ENCODE measurements around the gene PALB2.

PALB2 gene

DNA sequence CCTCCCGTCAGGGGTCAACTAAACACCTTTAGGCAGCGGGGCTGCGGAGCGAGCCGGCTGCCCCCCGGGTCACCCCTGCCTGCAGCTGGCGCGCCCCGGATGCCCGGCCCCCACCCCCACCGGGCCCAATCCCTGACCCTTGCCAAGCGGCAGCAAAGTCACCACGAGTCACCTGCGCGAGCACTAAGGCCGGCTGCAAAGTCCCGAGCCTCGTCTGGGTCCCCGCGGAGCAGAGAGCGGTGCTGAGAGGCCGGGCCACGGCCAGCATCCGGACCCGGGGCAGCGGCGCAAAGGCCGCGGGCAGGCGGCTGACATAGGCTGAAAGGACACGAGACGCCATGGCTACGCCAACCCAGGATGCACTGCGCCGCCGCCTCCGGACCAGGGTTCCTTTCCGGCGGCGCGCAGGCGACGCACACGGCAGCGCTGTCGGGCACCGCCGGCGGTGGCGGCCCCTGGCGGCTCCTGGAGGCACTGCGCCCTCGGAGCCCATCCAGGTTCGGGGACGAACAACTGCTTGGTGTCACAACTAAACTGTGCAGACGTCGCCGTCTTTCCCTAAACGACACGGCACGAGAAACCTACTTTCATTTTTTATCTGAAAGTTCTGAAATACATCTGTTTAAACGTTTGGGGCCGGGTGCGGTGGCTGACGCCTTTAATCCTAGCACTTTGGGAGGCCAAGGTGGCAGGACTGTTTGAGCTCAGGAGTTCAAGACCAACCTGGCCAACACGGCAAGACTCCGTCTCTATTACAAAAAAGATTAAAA, 45.0 kb downstream of the PALB2 start, which contains the start of gene NDUFAB1:
TSS of gene NDUFAB1 (minus strand) at position 366 of the 770 bp plus-strand sequence. CDS start at position 340, 26 bp downstream.
- Histone ChIP-seq H4K20me1 (ENCODE audit: insufficient read depth, low read length) (peaks cover 16% of the 10 kb centered on the region), H3K9me3 (ENCODE audit: insufficient read depth, low read length) (no peaks in the 10 kb centered on the region), H3K79me2 (ENCODE audit: low read length) (peaks cover 49% of the 10 kb centered on the region), H3K36me3 (replicated peaks; ENCODE audit: low read depth, low read length) (peaks cover 17% of the 10 kb centered on the region), H3K4me1 (ENCODE audit: low read length) (peaks cover 18% of the 10 kb centered on the region), H3K4me3 (ENCODE audit: low read length) (peak within 1 kb of the TSS; percentile 94), H3K4me2 (ENCODE audit: low read length) (peak within 1 kb of the TSS; percentile 83), H3K27ac (ENCODE audit: low read length) (peak within 1 kb of the TSS; percentile 44), H3K27me3 (ENCODE audit: low read depth, low read length) (no peaks in the 10 kb centered on the region), H3K9ac (ENCODE audit: low read length) (peak within 1 kb of the TSS; percentile 87), H2AFZ (ENCODE audit: low read depth, low read length) (peak within 1 kb of the TSS; percentile 94)
- TF ChIP-seq, protein P1, sequence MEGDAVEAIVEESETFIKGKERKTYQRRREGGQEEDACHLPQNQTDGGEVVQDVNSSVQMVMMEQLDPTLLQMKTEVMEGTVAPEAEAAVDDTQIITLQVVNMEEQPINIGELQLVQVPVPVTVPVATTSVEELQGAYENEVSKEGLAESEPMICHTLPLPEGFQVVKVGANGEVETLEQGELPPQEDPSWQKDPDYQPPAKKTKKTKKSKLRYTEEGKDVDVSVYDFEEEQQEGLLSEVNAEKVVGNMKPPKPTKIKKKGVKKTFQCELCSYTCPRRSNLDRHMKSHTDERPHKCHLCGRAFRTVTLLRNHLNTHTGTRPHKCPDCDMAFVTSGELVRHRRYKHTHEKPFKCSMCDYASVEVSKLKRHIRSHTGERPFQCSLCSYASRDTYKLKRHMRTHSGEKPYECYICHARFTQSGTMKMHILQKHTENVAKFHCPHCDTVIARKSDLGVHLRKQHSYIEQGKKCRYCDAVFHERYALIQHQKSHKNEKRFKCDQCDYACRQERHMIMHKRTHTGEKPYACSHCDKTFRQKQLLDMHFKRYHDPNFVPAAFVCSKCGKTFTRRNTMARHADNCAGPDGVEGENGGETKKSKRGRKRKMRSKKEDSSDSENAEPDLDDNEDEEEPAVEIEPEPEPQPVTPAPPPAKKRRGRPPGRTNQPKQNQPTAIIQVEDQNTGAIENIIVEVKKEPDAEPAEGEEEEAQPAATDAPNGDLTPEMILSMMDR (IDR thresholded peaks at IDR 0.05; ENCODE audit: low read depth, low read length), result peak; percentile 79
- TF ChIP-seq EZH2phosphoT487 (IDR thresholded peaks at IDR 0.05; ENCODE audit: low read depth), result no peak

DNA sequence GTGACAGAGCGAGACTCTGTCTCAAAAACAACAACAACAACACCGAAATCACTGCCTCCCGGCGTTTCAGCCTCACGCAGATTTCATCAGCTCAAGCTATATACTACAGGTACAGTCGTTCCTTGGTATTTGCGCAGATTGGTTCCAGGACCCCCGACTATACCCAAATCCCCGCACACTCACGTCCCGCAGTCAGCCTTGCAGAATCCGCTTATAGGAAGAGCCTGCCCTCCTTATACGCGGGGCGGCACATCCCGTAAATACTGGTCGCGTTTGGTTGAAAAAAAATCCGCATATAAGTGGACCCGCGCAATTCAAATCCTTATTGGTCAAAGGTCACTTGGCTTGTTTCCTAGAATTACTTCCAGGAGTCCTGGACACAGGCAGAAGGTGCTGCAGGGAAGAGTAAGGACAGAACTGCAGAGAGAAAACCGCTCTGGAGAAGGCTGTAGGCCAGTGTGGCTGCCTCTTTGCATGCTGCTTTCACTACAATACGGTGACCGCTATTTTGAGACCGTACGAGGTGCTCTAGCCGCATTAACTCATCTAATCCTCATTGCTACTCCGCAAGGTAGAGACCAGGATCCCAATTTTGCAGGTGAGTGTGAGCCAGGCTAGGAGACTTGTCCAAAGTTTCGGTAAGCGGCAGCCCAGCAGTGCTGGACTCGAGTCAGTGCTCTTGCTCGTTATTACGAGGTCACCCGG, 45.7 kb downstream of the PALB2 start:
- Histone ChIP-seq H3K9ac (ENCODE audit: low read length) (peak overlapping the region; percentile 87), H3K36me3 (replicated peaks; ENCODE audit: low read depth, low read length) (peaks cover 22% of the 10 kb centered on the region), H4K20me1 (ENCODE audit: insufficient read depth, low read length) (peaks cover 17% of the 10 kb centered on the region), H3K9me3 (ENCODE audit: insufficient read depth, low read length) (no peaks in the 10 kb centered on the region), H3K4me3 (ENCODE audit: low read length) (peak overlapping the region; percentile 94), H3K79me2 (ENCODE audit: low read length) (peaks cover 56% of the 10 kb centered on the region), H3K27me3 (ENCODE audit: low read depth, low read length) (no peaks in the 10 kb centered on the region), H3K4me2 (ENCODE audit: low read length) (peak overlapping the region; percentile 83), H2AFZ (ENCODE audit: low read depth, low read length) (no peak overlapping the region), H3K4me1 (ENCODE audit: low read length) (peaks cover 18% of the 10 kb centered on the region), H3K27ac (ENCODE audit: low read length) (peak overlapping the region; percentile 44)
- TF ChIP-seq, protein P1 (IDR thresholded peaks at IDR 0.05; ENCODE audit: low read depth, low read length), result no peak
- no peak for TF ChIP-seq EZH2phosphoT487 (IDR thresholded peaks at IDR 0.05; ENCODE audit: low read depth)

GRCh38 chr16:23594186-23594585, 46.9 kb downstream of the PALB2 start:
- H3K27ac ChIP-seq (ENCODE audit: low read length), result no peak overlapping the region
- H3K4me3 ChIP-seq (ENCODE audit: low read length), result no peak overlapping the region
- H3K9me3 ChIP-seq (ENCODE audit: insufficient read depth, low read length), result no peaks in the 10 kb centered on the region
- H2AFZ ChIP-seq (ENCODE audit: low read depth, low read length), result no peak overlapping the region
- peaks cover 27% of the 10 kb centered on the region for H3K36me3 ChIP-seq (replicated peaks; ENCODE audit: low read depth, low read length)
- no peaks in the 10 kb centered on the region for H3K27me3 ChIP-seq (ENCODE audit: low read depth, low read length)
- H4K20me1 ChIP-seq (ENCODE audit: insufficient read depth, low read length), result peaks cover 17% of the 10 kb centered on the region
- TF ChIP-seq, protein P1 (IDR thresholded peaks at IDR 0.05; ENCODE audit: low read depth, low read length), result no peak
- TF ChIP-seq EZH2phosphoT487 (IDR thresholded peaks at IDR 0.05; ENCODE audit: low read depth), result no peak
- peaks cover 18% of the 10 kb centered on the region for H3K4me1 ChIP-seq (ENCODE audit: low read length)
- no peak overlapping the region for H3K4me2 ChIP-seq (ENCODE audit: low read length)
- no peak overlapping the region for H3K9ac ChIP-seq (ENCODE audit: low read length)
- peaks cover 67% of the 10 kb centered on the region for H3K79me2 ChIP-seq (ENCODE audit: low read length)

GRCh38 chr16:23590181-23590580, 50.9 kb downstream of the PALB2 start:
- Histone ChIP-seq H3K27me3 (ENCODE audit: low read depth, low read length) (no peaks in the 10 kb centered on the region), H2AFZ (ENCODE audit: low read depth, low read length) (no peak overlapping the region), H3K36me3 (replicated peaks; ENCODE audit: low read depth, low read length) (peaks cover 40% of the 10 kb centered on the region), H3K27ac (ENCODE audit: low read length) (no peak overlapping the region), H3K9ac (ENCODE audit: low read length) (no peak overlapping the region), H3K79me2 (ENCODE audit: low read length) (peaks cover 83% of the 10 kb centered on the region), H3K4me1 (ENCODE audit: low read length) (peaks cover 7% of the 10 kb centered on the region), H3K9me3 (ENCODE audit: insufficient read depth, low read length) (no peaks in the 10 kb centered on the region), H3K4me3 (ENCODE audit: low read length) (no peak overlapping the region), H4K20me1 (ENCODE audit: insufficient read depth, low read length) (peaks cover 22% of the 10 kb centered on the region), H3K4me2 (ENCODE audit: low read length) (no peak overlapping the region)
- TF ChIP-seq EZH2phosphoT487 (IDR thresholded peaks at IDR 0.05; ENCODE audit: low read depth), result no peak
- TF ChIP-seq, protein P1 (IDR thresholded peaks at IDR 0.05; ENCODE audit: low read depth, low read length), result no peak

Data from OCI-LY3 (cell line).